Stomach (tissue), 4 donors: ENCODE data around the gene ELMO1.

Experiments
- CTCF ChIP-seq, 7 experiments: fragments of 450-650 bp in 4 of 7; fragments of 200-600 bp in 3 of 7; sonication (generic) in 3 of 7; IDR thresholded peaks; one replicate each; pipeline ENCODE4 v1.5.1; 2016 to 2019; ENCODE audit warnings: antibody characterized with exemption in 7 of 7, control low read depth in 2 of 7, mild to moderate bottlenecking in 1 of 7
- POLR2AphosphoS5 ChIP-seq, 3 donors: sonication (generic); formaldehyde crosslinking; IDR thresholded peaks; one replicate each; pipeline ENCODE4 v1.6.1; 2016; ENCODE audit warnings: antibody characterized with exemption in 3 of 3

- TF ChIP-seq CTCF (IDR thresholded peaks at IDR 0.05) = no peak
- TF ChIP-seq POLR2AphosphoS5 (IDR thresholded peaks at IDR 0.05) = no peak
These were observed 386.2 kb downstream of the ELMO1 start for GRCh38 chr7:37062560-37062859.
